Breast epithelium (tissue), 3 donors: Measurements from ENCODE around the gene LRRFIP2.

Source experiments
- POLR2A ChIP-seq: fragments of 450-650 bp; IDR thresholded peaks from one replicate; pipeline ENCODE4 v1.6.1; 2016; ENCODE audit warnings: antibody characterized with exemption, mild to moderate bottlenecking, moderate library complexity
- POLR2AphosphoS5 ChIP-seq, 3 donors: sonication (generic); formaldehyde crosslinking; IDR thresholded peaks; one replicate each; pipeline ENCODE4 v1.6.1; 2017; ENCODE audit warnings: antibody characterized with exemption in 3 of 3
- TF ChIP-seq, protein P1 (sequence below), 3 donors: fragments of 450-650 bp; IDR thresholded peaks; one replicate each; pipeline ENCODE4 v1.5.1; 2016 to 2017; ENCODE audit warnings: antibody characterized with exemption in 3 of 3, mild to moderate bottlenecking in 3 of 3, moderate library complexity in 3 of 3

- TF ChIP-seq POLR2A (no peak), POLR2AphosphoS5 (IDR thresholded peaks at IDR 0.05) (no peak)
- TF ChIP-seq, protein P1, sequence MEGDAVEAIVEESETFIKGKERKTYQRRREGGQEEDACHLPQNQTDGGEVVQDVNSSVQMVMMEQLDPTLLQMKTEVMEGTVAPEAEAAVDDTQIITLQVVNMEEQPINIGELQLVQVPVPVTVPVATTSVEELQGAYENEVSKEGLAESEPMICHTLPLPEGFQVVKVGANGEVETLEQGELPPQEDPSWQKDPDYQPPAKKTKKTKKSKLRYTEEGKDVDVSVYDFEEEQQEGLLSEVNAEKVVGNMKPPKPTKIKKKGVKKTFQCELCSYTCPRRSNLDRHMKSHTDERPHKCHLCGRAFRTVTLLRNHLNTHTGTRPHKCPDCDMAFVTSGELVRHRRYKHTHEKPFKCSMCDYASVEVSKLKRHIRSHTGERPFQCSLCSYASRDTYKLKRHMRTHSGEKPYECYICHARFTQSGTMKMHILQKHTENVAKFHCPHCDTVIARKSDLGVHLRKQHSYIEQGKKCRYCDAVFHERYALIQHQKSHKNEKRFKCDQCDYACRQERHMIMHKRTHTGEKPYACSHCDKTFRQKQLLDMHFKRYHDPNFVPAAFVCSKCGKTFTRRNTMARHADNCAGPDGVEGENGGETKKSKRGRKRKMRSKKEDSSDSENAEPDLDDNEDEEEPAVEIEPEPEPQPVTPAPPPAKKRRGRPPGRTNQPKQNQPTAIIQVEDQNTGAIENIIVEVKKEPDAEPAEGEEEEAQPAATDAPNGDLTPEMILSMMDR (IDR thresholded peaks at IDR 0.05), result no peak
Observed at GRCh38 chr3:37217098-37217849, 42.9 kb upstream of the LRRFIP2 start.
